Karpas-422 (cell line): ENCODE measurements around the gene KCNH1. TPM values are rescaled to one million over a fixed set of nuclear protein-coding genes. Genes with fewer than 3 reads are reported as not detected.

Experiments
- DNase-seq: peaks from one replicate; pipeline ENCODE4 v3.0.0-alpha.2; 2015
- H2AFZ ChIP-seq: fragments of 200-600 bp; sonication (generic); 2 replicates; pipeline ENCODE4 v1.6.1; 2014; ENCODE audit warnings: antibody characterized with exemption, low read length, mixed read lengths
- H3K27ac ChIP-seq: fragments of 200-600 bp; sonication (generic); 2 replicates; pipeline ENCODE4 v1.5.1; 2014; ENCODE audit warnings: mild to moderate bottlenecking, low read length, moderate library complexity
- H3K27me3 ChIP-seq: fragments of 200-600 bp; sonication (generic); 2 replicates; pipeline ENCODE4 v1.6.1; 2014; ENCODE audit warnings: low read length, mixed read lengths
- H3K36me3 ChIP-seq: fragments of 200-600 bp; sonication (generic); 2 replicates; pipeline ENCODE4 v1.6.1; 2014; ENCODE audit warnings: low read length, mixed read lengths; ENCODE audit not compliant: insufficient read depth
- H3K4me1 ChIP-seq: fragments of 200-600 bp; sonication (generic); 2 replicates; pipeline ENCODE4 v1.6.1; 2014; ENCODE audit warnings: mild to moderate bottlenecking, low read length, mixed read lengths
- H3K4me2 ChIP-seq: fragments of 200-600 bp; sonication (generic); 2 replicates; pipeline ENCODE4 v1.6.1; 2014; ENCODE audit warnings: low read length, low read depth, mild to moderate bottlenecking; ENCODE audit not compliant: poor library complexity, severe bottlenecking
- H3K4me3 ChIP-seq: fragments of 200-600 bp; sonication (generic); 2 replicates; pipeline ENCODE4 v1.5.1; 2014; ENCODE audit warnings: mild to moderate bottlenecking, antibody characterized with exemption, low read length, mixed read lengths
- H3K79me2 ChIP-seq: fragments of 200-600 bp; sonication (generic); 2 replicates; pipeline ENCODE4 v1.6.1; 2014; ENCODE audit warnings: mild to moderate bottlenecking, low read length, mixed read lengths
- H3K9ac ChIP-seq: fragments of 200-600 bp; sonication (generic); 2 replicates; pipeline ENCODE4 v1.6.0; 2014; ENCODE audit warnings: low read length
- H3K9me2 ChIP-seq: fragments of 200-600 bp; sonication (generic), shearing (Covaris generic); replicated peaks from 2 replicates; pipeline ENCODE4 v1.6.0; 2014; ENCODE audit warnings: mild to moderate bottlenecking, low read length, moderate library complexity; ENCODE audit not compliant: insufficient read depth
- H3K9me3 ChIP-seq: fragments of 300-700, 200-600 bp; sonication (generic); 2 replicates; pipeline ENCODE4 v1.6.1; 2014; ENCODE audit warnings: low read length, mixed read lengths
- H4K20me1 ChIP-seq: fragments of 200-600 bp; sonication (generic); 2 replicates; pipeline ENCODE4 v1.6.1; 2014; ENCODE audit warnings: mild to moderate bottlenecking, antibody characterized with exemption, low read length, low read depth; ENCODE audit not compliant: insufficient read depth
- total RNA-seq: library from RNA; depleted of rRNA; stranded (reverse); fragments of >200 nt; shearing (Covaris generic); gene quantifications from 2 replicates; pipeline ENCODE4 v1.2.3, GENCODE V29; 2014; ENCODE audit warnings: low replicate concordance

Gene KCNH1
- total RNA-seq, 1 experiment from 2014 or later: not detected

DNA sequence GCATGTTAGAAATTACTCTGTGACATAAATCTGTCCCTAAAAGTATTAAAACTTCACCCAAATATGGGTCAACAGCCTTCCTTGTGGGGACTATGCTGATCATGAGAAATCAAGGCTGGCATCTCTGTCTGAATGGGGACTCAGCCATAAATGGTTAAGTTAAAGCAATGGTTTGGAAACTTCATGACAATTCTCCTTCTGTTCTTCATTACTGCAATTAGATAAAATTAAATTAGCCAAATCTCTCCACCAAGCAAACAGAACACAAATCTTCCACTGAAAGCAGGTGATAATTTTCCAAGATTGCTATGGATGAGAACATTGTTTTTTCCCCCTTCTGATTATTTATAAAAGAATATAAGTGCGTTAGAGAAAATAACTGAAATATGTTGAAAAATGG lies 346.1 kb downstream of the KCNH1 start:
- H3K36me3 ChIP-seq: no peaks in the 10 kb centered on the region
- H3K79me2 ChIP-seq: no peaks in the 10 kb centered on the region
- no peak overlapping the region for H3K9ac ChIP-seq
- H3K27me3 ChIP-seq: no peaks in the 10 kb centered on the region
- no peak for DNase-seq
- H2AFZ ChIP-seq: no peak overlapping the region
- H3K4me3 ChIP-seq: no peak overlapping the region
- H3K4me1 ChIP-seq: no peaks in the 10 kb centered on the region
- H3K9me2 ChIP-seq: no peaks in the 10 kb centered on the region
- H3K4me2 ChIP-seq: no peak overlapping the region
- H4K20me1 ChIP-seq: no peaks in the 10 kb centered on the region
- no peak overlapping the region for H3K27ac ChIP-seq
- H3K9me3 ChIP-seq: no peaks in the 10 kb centered on the region

DNA sequence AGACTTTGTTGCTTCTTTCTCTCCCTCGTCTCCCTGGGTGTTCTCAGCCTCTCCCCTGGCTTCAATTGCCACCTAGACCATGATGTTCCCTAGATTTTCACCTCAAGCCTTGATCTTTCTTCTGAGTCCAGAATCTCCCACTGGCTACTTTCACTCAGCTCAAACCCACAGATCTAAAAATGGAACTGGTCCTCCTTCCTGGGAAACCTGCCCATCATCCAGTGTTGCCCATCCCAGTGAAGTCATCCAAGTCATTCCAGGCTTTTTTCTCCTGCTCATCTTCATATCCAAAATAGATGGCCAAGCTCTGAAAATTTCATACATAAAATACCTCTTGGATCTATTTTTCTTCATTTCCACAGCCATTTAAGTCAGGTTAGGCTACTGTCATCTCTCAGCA lies 347.4 kb downstream of the KCNH1 start:
- Histone ChIP-seq H3K27ac (no peak overlapping the region), H3K9me2 (no peaks in the 10 kb centered on the region), H3K9me3 (no peaks in the 10 kb centered on the region), H3K4me1 (no peaks in the 10 kb centered on the region), H3K36me3 (no peaks in the 10 kb centered on the region), H4K20me1 (no peaks in the 10 kb centered on the region), H3K4me2 (no peak overlapping the region), H3K27me3 (no peaks in the 10 kb centered on the region), H3K79me2 (no peaks in the 10 kb centered on the region), H3K9ac (no peak overlapping the region), H2AFZ (no peak overlapping the region), H3K4me3 (no peak overlapping the region)
- no peak for DNase-seq

DNA sequence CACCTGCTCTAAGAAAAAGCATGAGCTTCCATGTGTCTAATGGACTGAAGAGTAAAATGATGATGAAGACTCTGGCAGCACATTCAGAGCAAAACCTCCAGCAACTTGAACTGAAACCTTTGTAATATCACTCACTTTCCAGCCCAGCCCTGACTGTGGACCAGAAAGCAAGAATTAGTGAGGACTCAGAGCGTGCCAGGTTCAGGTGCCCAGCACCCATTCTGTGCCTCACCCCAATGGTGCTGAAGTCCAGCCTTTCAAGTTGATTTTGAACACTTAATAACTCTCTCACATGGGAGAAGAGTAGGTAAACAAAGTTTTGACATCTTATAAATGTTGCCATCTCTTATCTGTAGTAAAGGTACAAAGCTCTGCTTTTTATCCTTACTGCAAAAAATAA lies 350.0 kb downstream of the KCNH1 start:
- no peak overlapping the region for H3K27ac ChIP-seq
- no peaks in the 10 kb centered on the region for H3K27me3 ChIP-seq
- H3K79me2 ChIP-seq: no peaks in the 10 kb centered on the region
- no peaks in the 10 kb centered on the region for H3K9me2 ChIP-seq
- no peak overlapping the region for H2AFZ ChIP-seq
- H4K20me1 ChIP-seq: no peaks in the 10 kb centered on the region
- H3K36me3 ChIP-seq: no peaks in the 10 kb centered on the region
- no peaks in the 10 kb centered on the region for H3K4me1 ChIP-seq
- H3K9ac ChIP-seq: no peak overlapping the region
- H3K4me3 ChIP-seq: no peak overlapping the region
- H3K4me2 ChIP-seq: no peak overlapping the region
- DNase-seq: no peak
- H3K9me3 ChIP-seq: no peaks in the 10 kb centered on the region

DNA sequence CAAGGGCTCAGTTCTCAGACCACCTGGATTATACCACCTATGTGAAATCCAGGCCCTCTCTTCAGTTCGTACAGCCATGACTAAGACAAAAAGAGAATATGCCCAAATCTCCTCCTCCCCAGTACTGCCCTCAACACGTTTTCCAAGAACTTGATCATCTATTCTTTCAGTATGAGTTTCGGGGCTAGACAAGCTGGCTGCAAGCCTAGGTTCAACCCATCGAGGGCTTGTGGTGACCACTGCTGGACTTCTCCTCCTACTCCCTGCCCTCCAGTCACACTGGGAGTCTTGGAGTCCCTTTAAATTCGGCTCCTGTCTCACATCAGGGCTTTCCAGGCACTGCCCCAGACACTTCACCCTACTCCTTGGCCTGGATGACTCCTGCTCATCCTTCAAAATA lies 352.3 kb downstream of the KCNH1 start:
- H3K27ac ChIP-seq: no peak overlapping the region
- no peaks in the 10 kb centered on the region for H3K9me3 ChIP-seq
- no peaks in the 10 kb centered on the region for H3K79me2 ChIP-seq
- H4K20me1 ChIP-seq: no peaks in the 10 kb centered on the region
- DNase-seq: no peak
- H3K4me1 ChIP-seq: no peaks in the 10 kb centered on the region
- no peak overlapping the region for H3K4me3 ChIP-seq
- no peak overlapping the region for H3K9ac ChIP-seq
- no peaks in the 10 kb centered on the region for H3K36me3 ChIP-seq
- H3K4me2 ChIP-seq: no peak overlapping the region
- H3K27me3 ChIP-seq: no peaks in the 10 kb centered on the region
- no peak overlapping the region for H2AFZ ChIP-seq
- no peaks in the 10 kb centered on the region for H3K9me2 ChIP-seq

DNA sequence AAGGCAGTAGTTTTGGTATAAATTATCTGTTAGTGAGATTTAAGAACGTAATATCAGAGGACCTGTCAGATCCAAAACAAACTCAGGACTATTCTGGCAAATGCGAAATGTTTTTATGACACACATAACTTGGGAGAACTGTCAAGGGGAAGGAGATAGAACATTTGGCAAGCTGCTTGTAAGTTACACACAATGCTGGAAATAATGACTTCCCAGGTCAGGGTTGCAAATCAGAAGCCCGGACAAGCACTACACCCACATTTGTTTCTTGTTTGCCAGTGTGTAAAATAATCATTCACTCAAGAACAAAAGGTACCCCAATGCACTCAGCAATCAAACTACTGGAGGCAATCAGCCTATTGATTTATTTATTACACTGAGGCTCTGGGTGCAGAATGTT lies 354.7 kb downstream of the KCNH1 start:
- no peak overlapping the region for H3K27ac ChIP-seq
- no peaks in the 10 kb centered on the region for H3K79me2 ChIP-seq
- no peaks in the 10 kb centered on the region for H3K9me3 ChIP-seq
- no peaks in the 10 kb centered on the region for H3K4me1 ChIP-seq
- no peaks in the 10 kb centered on the region for H3K36me3 ChIP-seq
- H2AFZ ChIP-seq: no peak overlapping the region
- H3K27me3 ChIP-seq: no peaks in the 10 kb centered on the region
- H3K9me2 ChIP-seq: no peaks in the 10 kb centered on the region
- H4K20me1 ChIP-seq: no peaks in the 10 kb centered on the region
- no peak overlapping the region for H3K4me2 ChIP-seq
- no peak for DNase-seq
- H3K4me3 ChIP-seq: no peak overlapping the region
- no peak overlapping the region for H3K9ac ChIP-seq

DNA sequence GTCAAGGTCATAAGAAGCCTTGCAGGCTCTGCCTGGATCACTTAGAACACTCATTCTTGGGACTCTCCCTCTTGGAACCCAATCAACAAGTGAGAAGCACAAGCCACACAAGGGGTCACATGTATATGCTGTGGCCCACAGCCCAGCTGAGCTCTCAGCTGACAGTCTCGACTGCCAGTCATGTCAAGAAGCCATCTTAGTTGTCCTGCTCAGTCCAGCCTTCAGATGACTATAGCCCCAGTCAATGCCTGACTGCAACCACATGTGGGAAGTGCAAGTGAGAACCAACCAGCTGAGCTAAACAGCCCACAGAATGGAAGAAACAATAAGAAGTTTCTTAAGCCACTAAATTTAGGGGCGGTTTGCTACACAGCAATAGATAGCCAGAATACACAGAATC lies 356.0 kb downstream of the KCNH1 start:
- Histone ChIP-seq H3K36me3 (no peaks in the 10 kb centered on the region), H2AFZ (no peak overlapping the region), H4K20me1 (no peaks in the 10 kb centered on the region), H3K79me2 (no peaks in the 10 kb centered on the region), H3K4me2 (no peak overlapping the region), H3K27me3 (no peaks in the 10 kb centered on the region), H3K9ac (no peak overlapping the region), H3K9me3 (no peaks in the 10 kb centered on the region), H3K4me1 (no peaks in the 10 kb centered on the region), H3K4me3 (no peak overlapping the region), H3K27ac (no peak overlapping the region), H3K9me2 (no peaks in the 10 kb centered on the region)
- no peak for DNase-seq

DNA sequence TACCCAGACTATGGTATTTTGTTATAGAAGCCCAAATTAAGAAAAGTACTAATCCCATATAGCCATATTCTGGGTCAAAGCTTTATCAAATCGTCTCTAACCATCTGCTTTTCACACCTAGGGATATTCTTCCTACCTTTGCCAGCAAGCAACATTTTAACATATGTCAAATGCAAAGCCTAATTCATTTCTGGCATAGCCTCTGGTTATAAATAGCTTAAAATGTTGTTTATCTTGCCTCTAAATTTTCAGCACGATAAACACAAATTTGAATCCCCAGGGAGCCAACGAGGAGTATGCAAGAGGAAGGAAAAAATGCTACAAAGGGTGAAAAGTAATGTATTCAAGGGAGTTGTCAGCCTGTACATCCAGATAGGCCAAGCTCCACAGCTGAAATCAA lies 357.2 kb downstream of the KCNH1 start:
- H4K20me1 ChIP-seq: no peaks in the 10 kb centered on the region
- no peak overlapping the region for H3K27ac ChIP-seq
- no peak for DNase-seq
- no peak overlapping the region for H3K4me3 ChIP-seq
- no peaks in the 10 kb centered on the region for H3K4me1 ChIP-seq
- H3K9me3 ChIP-seq: no peaks in the 10 kb centered on the region
- H3K9me2 ChIP-seq: no peaks in the 10 kb centered on the region
- no peaks in the 10 kb centered on the region for H3K79me2 ChIP-seq
- no peak overlapping the region for H3K4me2 ChIP-seq
- H3K27me3 ChIP-seq: no peaks in the 10 kb centered on the region
- H2AFZ ChIP-seq: no peak overlapping the region
- no peaks in the 10 kb centered on the region for H3K36me3 ChIP-seq
- no peak overlapping the region for H3K9ac ChIP-seq

DNA sequence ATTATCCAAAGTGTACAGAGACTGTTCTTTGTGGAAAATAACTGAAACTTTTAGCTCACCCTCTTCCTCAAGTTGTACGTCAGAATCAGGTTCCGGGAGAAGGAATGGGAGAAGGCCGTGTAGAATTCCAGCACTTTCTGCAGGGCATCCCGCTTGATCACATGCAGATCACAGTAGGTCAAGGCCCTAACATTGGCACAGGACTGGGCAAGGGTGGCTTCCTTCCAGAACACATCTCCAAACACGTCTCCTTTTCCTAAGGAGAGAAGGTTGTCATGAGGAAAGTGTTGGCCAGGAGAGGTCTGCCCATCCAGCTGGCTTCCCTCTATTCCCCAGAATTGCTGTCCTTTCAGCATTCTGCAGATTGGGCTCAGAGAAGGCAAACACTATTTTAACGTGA lies 358.7 kb downstream of the KCNH1 start:
- H3K9me3 ChIP-seq: no peaks in the 10 kb centered on the region
- H3K36me3 ChIP-seq: no peaks in the 10 kb centered on the region
- no peaks in the 10 kb centered on the region for H4K20me1 ChIP-seq
- no peaks in the 10 kb centered on the region for H3K27me3 ChIP-seq
- H3K79me2 ChIP-seq: no peaks in the 10 kb centered on the region
- no peak overlapping the region for H3K4me3 ChIP-seq
- DNase-seq: no peak
- H3K9me2 ChIP-seq: no peaks in the 10 kb centered on the region
- no peak overlapping the region for H3K27ac ChIP-seq
- no peaks in the 10 kb centered on the region for H3K4me1 ChIP-seq
- H3K9ac ChIP-seq: no peak overlapping the region
- no peak overlapping the region for H3K4me2 ChIP-seq
- H2AFZ ChIP-seq: no peak overlapping the region

DNA sequence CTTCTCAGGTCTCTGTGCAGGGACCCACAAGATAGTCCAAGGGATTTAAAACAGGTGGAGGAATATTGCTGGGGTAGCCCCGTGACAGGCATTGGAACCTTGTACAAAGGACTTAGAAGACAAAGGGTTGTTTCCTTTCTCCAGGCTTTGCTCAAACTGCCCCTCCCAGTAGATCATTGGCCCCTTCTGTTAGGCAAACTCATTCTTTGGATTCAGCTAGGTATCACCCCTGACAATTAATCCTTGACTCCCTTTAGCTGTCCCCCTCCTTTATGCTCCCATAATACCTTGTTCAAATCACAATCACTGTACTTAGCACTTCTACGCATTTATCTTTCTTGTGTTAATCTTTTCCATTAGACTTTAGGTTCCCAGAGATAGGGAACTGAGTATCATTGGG lies 360.5 kb downstream of the KCNH1 start:
- no peaks in the 10 kb centered on the region for H3K27me3 ChIP-seq
- no peaks in the 10 kb centered on the region for H3K4me1 ChIP-seq
- no peaks in the 10 kb centered on the region for H4K20me1 ChIP-seq
- no peaks in the 10 kb centered on the region for H3K9me3 ChIP-seq
- H3K36me3 ChIP-seq: no peaks in the 10 kb centered on the region
- H3K27ac ChIP-seq: no peak overlapping the region
- H3K79me2 ChIP-seq: no peaks in the 10 kb centered on the region
- no peak overlapping the region for H2AFZ ChIP-seq
- H3K4me3 ChIP-seq: no peak overlapping the region
- DNase-seq: no peak
- no peak overlapping the region for H3K9ac ChIP-seq
- H3K9me2 ChIP-seq: no peaks in the 10 kb centered on the region
- H3K4me2 ChIP-seq: no peak overlapping the region
